PFSK-1 (cell line): ENCODE data around the gene TSPAN5.

Experiments
- FOXP2 ChIP-seq: optimal IDR thresholded peaks from 2 replicates; pipeline ENCODE3; 2011; ENCODE audit warnings: borderline replicate concordance, control low read depth, inconsistent platforms; ENCODE audit not compliant: insufficient read depth; ENCODE audit errors: extremely low read length, extremely low read depth
- POLR2AphosphoS5 ChIP-seq: IDR thresholded peaks from 2 replicates; pipeline ENCODE4 v1.6.1; 2012; ENCODE audit warnings: low read depth, mild to moderate bottlenecking, control low read depth, low read length, moderate library complexity
- REST ChIP-seq, 2 experiments: IDR thresholded peaks; 2 replicates each; pipeline versions ENCODE4 v1.6.1 to v1.8.0; 2011 to 2012; ENCODE audit warnings: low read depth in 2 of 2, low read length in 2 of 2, control low read depth in 1 of 2, inconsistent platforms in 1 of 2, mild to moderate bottlenecking in 1 of 2, moderate library complexity in 1 of 2; ENCODE audit not compliant: insufficient read depth in 1 of 2
- SIN3A ChIP-seq: IDR thresholded peaks from 2 replicates; pipeline ENCODE4 v1.6.1; 2012; ENCODE audit warnings: mild to moderate bottlenecking, low read length, moderate library complexity, borderline replicate concordance; ENCODE audit not compliant: insufficient read depth
- TAF1 ChIP-seq: IDR thresholded peaks from 2 replicates; pipeline ENCODE4 v1.6.1; 2012; ENCODE audit warnings: low read length, control low read depth, borderline replicate concordance; ENCODE audit not compliant: insufficient read depth

The TSPAN5 gene

GRCh38 chr4:98634061-98634460 is 24.4 kb downstream of the TSPAN5 start:
- TF ChIP-seq REST (IDR thresholded peaks at IDR 0.05; ENCODE audit: insufficient read depth in 1 of 2, low read depth in 2 of 2, low read length in 2 of 2), result no peak
- no peak for TF ChIP-seq TAF1
- TF ChIP-seq SIN3A, result no peak
- TF ChIP-seq FOXP2, result no peak
- TF ChIP-seq POLR2AphosphoS5, result no peak

- TF ChIP-seq TAF1 (no peak), SIN3A (no peak), POLR2AphosphoS5 (no peak), FOXP2 (no peak), REST (IDR thresholded peaks at IDR 0.05; ENCODE audit: insufficient read depth in 1 of 2, low read depth in 2 of 2, low read length in 2 of 2) (no peak)
Observed at GRCh38 chr4:98633159-98633558, 25.3 kb downstream of the TSPAN5 start.

- no peak for TF ChIP-seq FOXP2
- TF ChIP-seq TAF1, result no peak
- no peak for TF ChIP-seq REST (IDR thresholded peaks at IDR 0.05; ENCODE audit: insufficient read depth in 1 of 2, low read depth in 2 of 2, low read length in 2 of 2)
- no peak for TF ChIP-seq SIN3A
Observed at GRCh38 chr4:98632258-98632657, 26.2 kb downstream of the TSPAN5 start.

- TF ChIP-seq TAF1, result no peak
- TF ChIP-seq FOXP2, result no peak
- no peak for TF ChIP-seq POLR2AphosphoS5
- no peak for TF ChIP-seq REST (IDR thresholded peaks at IDR 0.05; ENCODE audit: insufficient read depth in 1 of 2, low read depth in 2 of 2, low read length in 2 of 2)
- no peak for TF ChIP-seq SIN3A
Observed at GRCh38 chr4:98631506-98631905, 26.9 kb downstream of the TSPAN5 start.
